ENCODE data around the gene SMPD3.
A peak's percentile ranks its signal among the peaks of the same experiment; 100 is the strongest.

DNA sequence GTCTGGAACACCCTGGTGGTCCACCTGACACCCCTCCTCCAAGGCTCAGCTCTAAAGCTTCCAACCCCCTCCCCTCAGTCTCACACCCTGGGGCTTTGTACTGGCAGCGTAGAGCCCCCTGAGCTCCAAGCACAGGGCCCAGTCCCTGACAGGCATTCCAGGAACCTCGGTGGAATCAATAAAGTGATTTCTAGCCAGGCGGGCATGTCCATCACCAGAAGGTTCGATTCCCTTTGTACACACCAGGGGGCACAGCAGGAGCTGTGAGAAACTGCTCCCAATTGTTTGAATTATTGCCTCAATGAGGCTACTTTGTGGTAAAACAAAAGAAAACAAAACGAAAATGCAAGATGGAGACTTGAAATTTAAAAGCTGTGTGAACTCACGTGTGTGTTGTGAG is 51.8 kb downstream of the SMPD3 start:
- TF ChIP-seq, protein P1, sequence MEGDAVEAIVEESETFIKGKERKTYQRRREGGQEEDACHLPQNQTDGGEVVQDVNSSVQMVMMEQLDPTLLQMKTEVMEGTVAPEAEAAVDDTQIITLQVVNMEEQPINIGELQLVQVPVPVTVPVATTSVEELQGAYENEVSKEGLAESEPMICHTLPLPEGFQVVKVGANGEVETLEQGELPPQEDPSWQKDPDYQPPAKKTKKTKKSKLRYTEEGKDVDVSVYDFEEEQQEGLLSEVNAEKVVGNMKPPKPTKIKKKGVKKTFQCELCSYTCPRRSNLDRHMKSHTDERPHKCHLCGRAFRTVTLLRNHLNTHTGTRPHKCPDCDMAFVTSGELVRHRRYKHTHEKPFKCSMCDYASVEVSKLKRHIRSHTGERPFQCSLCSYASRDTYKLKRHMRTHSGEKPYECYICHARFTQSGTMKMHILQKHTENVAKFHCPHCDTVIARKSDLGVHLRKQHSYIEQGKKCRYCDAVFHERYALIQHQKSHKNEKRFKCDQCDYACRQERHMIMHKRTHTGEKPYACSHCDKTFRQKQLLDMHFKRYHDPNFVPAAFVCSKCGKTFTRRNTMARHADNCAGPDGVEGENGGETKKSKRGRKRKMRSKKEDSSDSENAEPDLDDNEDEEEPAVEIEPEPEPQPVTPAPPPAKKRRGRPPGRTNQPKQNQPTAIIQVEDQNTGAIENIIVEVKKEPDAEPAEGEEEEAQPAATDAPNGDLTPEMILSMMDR (IDR thresholded peaks at IDR 0.05) = peak; percentile 40 to 73 (median 68)
- TF ChIP-seq POLR2A (IDR thresholded peaks at IDR 0.05) = no peak
